C1 segment of cervical spinal cord (tissue), 14 donors: ENCODE results near the gene CREB3.

Experiments
- DNase-seq, 14 donors: peaks; one replicate each; lab custom pipeline; 2025; lab: John Stamatoyannopoulos, UW

Gene CREB3

DNA sequence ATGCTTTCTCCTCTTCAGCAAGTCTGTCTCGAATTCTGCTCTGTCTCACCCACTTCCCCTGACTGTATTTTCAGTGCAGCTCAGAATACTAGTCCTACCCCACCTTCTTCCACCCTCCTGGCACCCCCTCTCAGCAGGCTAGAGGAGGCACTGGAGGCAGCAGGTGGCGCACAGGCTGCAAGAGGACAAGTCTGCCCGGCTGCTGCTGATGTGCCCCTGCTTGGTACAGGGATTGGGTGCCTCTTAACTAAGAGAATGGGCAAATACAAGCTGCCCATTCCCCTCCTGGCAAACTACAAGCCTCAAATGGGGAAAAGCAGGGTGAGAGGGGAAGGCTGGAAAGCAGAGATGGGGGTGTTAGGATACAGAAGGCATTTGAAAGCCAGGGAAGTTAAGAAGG, 5.5 kb upstream of the CREB3 start:
- peak in 4 of 14 donors; percentile 6 to 64 (median 10) for DNase-seq

GRCh38 chr9:35727676-35728040, 4.8 kb upstream of the CREB3 start:
- no peak for DNase-seq

DNA sequence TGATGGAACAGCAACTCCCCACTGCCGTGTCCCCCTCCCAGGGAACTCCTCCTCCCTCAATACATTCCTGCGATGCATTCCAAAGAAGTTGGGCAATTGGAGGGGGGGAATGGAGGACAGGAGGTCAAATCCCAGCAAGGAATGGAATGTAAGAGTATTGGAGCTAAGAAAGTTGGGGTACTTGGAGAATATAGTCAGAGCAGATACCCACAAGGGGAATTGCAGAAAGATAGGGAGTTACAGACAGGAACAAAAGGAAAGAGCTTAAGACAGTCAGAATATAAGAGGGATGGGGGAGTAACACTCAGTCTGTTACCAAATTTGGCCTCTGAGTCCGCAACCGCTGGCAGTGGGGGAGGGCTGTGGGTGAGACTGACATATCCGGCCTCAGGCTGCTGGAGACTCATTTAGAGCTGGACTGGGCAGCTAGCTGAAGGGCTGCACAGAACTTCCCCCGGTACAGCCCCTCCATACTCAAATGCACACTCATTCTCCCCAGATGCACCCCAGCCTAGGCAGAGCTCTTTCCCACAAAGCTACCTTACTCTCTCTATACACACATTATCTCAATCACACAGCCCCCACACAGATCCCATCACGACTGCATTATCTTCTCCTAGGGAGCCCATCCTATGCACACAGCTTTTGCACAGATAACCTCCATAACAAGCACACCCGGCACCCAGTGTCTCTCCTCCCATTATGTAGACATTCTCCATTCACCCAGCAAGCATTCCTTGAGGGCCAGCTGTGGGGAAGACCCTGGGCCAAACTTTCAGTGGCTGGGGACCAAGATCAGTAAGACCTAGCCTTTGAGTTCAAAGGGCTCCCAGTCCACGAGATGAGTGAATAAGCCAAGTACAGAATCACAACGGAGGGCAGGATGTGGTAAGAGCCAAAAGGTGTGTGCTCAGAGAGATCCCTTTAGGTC, 4.2 kb upstream of the CREB3 start:
- DNase-seq, result peak in 6 of 14 donors; percentile 14 to 46 (median 24)

GRCh38 chr9:35729101-35729500, 3.4 kb upstream of the CREB3 start:
- DNase-seq, result no peak

- peak in 9 of 14 donors; percentile 9 to 40 (median 27) for DNase-seq
Measured at GRCh38 chr9:35729700-35730485, 2.6 kb upstream of the CREB3 start.

DNA sequence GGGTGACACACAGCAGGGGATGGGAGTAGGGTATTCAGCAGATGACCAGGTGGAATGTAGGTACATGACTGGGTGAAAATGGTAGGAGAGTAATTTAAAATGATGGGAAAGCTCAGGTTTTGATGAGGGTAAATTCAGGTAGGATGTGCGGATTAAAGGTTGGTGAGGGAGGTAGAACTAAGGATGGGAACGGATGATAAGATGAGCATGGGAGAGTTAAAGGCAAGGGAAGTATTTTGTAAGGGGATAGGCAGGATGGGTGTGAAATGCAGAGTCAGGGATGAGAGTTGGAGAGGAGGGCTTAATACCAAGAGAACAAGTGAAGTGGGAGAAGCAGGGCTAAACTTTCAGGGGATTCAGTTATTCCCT, 2.0 kb upstream of the CREB3 start:
- DNase-seq, result no peak

DNA sequence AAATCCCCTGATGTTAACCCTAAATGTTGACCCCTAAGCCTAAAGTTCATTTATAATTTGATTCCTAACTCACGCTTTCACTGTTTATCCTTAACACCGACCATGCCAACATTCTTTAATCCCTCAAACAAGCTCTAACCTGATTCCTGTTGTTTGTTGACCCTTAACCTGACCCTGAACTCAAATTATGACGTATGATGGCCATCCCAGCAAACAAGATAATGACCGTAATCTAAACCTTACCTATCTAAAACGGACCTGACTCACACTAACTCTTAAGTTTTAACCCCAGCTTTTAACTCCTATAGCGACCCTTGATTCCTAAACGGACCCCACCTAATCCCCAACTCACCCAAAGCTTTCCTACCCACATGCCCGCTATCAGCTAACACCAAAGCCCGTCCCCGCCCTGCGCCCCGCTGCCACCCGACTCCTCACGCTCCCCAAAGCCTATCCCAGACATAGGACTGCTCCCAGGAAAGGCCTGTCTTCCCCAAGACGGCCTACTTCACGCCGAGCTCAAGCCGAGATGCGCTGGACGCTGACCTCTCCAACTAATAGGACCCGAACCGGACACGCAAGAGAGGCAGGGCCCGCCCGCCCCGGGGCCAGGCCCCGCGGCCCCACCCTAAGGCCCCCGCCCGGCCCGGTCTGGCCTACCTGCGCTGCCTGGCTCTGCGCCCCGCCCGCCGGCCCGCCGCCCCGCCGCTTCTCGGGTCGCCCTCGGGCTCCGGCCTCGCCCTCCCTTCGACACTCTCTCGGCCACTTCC, 866 bp upstream of the CREB3 start:
- DNase-seq, result no peak

DNA sequence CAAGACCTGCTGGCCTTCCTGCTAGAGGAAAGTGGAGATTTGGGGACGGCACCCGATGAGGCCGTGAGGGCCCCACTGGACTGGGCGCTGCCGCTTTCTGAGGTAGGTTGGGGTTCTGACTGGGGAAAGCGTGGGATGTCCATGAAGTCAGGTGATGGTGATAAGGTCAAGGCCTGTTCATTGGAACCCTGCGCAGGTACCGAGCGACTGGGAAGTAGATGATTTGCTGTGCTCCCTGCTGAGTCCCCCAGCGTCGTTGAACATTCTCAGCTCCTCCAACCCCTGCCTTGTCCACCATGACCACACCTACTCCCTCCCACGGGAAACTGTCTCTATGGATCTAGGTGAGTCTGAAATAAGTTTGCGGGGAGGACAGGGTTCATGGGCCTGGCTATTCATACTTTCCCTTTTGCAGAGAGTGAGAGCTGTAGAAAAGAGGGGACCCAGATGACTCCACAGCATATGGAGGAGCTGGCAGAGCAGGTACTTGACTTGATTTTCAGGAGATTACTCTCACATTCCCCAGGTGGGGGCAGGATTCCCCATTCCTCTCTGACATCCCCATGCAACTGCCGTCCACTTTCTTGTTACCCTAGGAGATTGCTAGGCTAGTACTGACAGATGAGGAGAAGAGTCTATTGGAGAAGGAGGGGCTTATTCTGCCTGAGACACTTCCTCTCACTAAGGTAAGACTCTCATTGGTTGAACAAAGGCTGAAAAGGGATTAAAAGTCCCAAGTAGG, 505 bp downstream of the CREB3 start:
- peak in 1 of 14 donors; percentile 45 for DNase-seq

GRCh38 chr9:35734096-35734495, 1.6 kb downstream of the CREB3 start:
- no peak for DNase-seq

DNA sequence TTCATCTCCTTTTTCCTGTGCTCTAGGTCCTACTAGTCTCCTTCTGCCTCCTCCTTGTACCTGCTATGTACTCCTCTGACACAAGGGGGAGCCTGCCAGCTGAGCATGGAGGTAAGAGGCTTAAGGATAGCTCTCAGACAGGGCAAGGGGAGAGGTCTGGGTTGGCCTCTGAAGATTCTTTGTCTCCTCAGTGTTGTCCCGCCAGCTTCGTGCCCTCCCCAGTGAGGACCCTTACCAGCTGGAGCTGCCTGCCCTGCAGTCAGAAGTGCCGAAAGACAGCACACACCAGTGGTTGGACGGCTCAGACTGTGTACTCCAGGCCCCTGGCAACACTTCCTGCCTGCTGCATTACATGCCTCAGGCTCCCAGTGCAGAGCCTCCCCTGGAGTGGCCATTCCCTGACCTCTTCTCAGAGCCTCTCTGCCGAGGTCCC, 3.8 kb downstream of the CREB3 start:
- peak in 2 of 14 donors; percentile 7 to 39 for DNase-seq

DNA sequence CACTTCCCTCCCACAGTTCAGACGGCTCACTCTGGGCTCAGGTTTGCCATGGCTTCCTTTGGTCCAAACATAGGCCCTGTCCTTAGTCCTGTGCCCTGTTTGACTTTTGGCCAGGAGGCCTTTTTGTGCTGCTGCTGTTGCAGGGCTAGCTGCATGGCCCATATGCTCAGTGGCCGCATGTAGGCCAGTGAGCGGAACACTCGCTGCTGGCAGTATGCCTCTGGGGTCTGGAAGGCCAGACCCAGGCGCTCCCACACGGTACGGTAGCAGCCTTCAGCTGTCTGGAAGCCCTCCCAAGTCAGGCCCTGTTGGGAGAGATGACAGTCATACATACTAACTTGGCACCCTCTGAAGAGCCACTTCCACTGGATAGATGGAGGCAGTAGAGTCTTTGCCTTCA, 4.7 kb downstream of the CREB3 start:
- no peak for DNase-seq

- DNase-seq, result no peak
Measured at GRCh38 chr9:35738186-35738585, 5.7 kb downstream of the CREB3 start.

DNA sequence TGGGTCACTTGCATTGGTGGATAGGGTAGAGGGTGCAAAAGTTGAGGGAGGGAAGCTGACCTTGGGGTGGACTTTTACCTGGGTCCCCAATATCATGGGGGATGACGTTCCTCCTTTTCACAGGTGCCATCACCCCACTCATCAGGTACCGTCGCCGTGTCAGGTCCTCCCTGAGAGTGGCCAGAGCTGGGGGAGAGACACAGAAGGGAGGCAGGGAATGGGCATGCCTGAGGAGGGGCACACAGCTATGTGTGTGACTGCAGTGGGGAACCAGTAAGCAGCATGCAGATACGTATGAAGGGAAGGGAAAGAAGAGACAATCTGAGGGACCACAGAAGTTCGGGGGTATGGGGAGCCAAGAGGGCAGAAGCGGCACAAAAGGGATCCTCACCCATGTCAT, 6.5 kb downstream of the CREB3 start:
- no peak for DNase-seq

GRCh38 chr9:35740243-35740642, 7.8 kb downstream of the CREB3 start:
- no peak for DNase-seq

DNA sequence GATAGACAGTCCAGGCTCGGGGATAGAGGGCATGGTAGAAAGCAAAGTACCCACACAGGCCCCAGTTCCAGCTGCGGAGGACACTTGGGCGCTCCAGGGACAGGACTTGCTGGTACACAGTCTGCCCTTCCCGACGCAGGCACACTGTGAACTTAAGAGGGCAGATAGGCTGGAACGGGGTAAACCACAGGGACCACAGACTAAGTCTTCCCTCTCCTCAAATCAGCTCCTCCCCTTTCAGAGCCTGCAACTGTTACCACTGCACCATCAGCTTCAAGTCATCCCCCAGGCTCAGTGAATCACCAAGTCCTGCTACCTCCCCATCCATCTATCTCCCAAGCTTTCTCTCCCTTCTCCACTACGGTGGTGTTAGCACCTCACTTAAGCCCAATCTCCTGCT, 9.3 kb downstream of the CREB3 start:
- no peak for DNase-seq

DNA sequence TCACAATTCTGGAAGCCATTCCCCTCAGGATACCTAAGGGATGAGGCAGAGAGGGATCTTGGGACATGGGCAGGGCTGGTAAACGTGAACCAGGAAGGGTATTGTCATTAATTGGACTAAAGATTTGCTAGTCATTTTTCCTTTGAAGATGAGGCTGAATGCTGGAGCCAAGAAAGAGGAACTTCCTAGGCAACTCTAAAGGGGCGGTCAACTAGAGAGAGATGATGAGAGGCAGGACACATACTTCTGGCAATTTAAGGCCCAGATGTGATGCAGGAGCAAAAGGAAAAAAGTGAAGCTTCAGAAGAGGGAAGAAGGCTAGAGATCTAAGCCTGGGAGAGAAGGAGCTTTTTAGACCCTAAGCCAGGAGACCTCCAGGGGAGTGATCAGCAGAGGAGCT, 11.0 kb downstream of the CREB3 start:
- no peak for DNase-seq

- no peak for DNase-seq
Measured at GRCh38 chr9:35743880-35744518, 11.5 kb downstream of the CREB3 start.

GRCh38 chr9:35745569-35745968, 13.1 kb downstream of the CREB3 start:
- no peak for DNase-seq

DNA sequence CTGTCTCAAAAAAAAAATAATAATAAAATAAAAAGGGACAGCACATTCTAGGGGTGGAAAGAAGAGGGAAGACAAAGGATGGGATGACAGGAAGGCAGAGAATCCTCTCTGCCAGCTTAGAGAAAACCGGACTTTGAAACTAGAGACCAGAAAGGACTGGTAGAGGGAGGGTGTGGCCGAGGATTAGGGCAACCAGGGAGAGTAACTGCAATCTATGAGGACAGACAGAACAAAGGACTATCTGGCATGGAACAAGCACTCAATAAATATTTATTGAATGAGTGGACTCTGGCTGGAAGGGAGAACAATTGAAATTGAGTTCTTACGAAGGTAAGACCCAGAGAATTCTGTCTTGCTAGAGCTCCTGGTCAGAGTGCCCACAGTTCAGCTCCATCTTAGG, 14.1 kb downstream of the CREB3 start:
- DNase-seq, result no peak

GRCh38 chr9:35748242-35748857, 15.9 kb downstream of the CREB3 start:
- DNase-seq, result no peak
